HG03521 (cell line): Measurements from ENCODE around the gene MRPL17.

Source experiments
- ATAC-seq: cut with Tn5 transposase; IDR thresholded peaks from one replicate; pipeline ENCODE4 v1.9.1; 2021; ENCODE audit warnings: mild to moderate bottlenecking, moderate library complexity; ENCODE audit not compliant: unreplicated experiment

Gene MRPL17

DNA sequence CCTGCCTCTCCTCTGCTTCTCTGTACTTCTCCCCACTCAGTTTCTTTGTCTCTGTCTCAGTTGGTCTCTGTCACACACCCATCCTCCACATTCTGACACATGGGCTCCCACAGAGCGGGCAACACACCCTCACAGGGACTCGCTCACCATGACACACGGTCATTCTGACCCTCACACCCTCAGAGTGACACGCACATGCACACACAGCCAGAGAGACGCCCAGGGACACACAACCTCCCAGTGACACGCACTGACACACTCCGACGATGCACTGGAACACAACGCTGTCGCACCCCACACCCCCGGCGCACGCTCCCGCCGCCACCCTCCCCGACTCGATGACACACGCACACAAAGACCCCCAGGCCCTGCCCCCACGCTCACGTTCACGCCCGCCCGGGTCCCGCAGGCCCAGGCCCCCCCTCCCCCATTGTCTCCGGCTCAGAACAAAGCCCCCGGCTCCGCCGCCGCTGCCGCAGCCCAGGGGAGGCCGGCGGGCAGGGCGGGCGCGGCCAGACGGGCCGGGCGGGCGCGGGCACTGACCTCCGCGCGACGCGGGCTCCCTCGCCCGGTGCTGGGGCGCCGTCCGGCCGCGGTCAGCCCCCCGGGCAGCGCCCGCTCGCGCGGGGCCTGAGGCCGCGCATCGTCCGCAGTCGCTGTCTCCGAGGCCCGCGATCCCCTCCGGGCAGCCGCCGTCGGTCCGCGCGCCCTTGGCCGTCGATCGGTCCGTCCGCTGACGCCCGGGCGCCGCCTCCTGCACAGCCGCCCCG lies 27.9 kb downstream of the MRPL17 start:
- no peak for ATAC-seq

DNA sequence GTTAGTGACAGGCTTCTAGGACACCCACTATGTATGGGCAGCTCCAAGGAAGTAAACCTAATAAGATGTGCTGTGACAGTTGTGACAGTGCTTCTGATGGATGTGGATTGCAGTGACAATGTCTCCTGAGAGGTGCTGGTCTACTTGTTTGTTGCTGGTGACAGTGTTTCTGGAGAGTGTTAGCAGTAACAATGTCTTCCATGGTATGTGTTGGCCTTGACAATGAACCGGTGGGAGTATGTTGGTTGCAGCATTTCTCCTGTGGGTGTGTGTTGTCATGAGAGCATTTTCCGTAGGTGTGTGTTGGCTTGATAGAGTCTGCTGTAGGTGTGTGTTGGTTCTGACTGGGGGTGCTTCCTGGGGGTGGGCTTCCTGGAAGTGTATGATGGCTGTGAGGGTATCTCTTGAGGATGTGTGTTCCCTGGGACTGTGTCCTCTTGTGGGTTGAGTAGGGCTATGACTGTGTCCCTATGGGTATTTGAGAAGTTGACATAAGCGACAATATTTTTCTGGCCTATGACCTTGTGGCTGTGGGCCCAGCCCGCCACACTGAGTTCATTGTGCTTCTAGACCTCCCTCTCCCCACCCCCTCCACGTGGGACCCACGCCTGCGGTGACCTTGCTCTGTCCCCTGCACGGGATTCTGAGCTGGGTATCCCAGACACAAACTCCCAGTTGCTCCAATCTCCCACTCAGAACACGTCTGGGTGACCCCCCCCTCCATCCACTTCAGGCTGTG lies 28.7 kb downstream of the MRPL17 start:
- ATAC-seq: no peak

DNA sequence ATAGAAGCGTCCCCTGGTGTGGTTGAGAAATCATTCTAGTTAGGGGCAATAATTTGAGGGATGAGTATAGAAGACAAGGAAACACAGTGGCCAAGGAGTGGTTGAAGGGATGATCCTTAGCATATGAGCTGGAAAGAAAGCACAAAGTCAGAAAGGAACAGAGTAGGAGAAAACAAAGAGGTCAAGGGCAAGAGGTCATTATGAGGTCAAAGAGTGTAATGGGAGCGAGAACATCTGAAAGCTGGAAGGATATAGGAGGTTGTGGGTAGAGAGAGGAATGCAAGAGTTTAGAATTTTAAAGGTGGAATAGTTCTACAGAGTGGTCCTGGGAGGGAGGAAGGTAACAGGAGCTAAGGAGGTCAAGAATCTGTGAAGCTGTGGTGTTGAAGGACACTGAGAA lies 29.5 kb downstream of the MRPL17 start:
- ATAC-seq: no peak

DNA sequence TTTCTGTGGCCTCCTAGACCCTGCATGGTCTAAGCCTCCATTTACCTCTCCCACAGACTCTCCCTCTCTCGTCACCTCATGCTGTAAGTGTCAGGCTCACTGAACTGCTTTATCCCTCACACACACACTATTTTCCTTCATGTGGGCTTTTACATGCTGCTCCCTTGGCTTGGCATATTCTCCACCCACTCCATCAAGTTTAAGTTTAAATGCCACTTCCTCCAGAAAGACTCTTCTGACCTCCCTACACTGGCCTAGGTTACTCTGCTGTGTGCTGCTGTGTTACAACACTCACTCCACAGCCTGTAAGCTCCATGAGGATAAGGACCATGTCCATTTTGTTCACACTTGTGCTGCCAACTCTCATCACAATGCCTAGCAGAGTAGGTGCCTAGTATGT lies 30.0 kb downstream of the MRPL17 start:
- ATAC-seq: no peak

DNA sequence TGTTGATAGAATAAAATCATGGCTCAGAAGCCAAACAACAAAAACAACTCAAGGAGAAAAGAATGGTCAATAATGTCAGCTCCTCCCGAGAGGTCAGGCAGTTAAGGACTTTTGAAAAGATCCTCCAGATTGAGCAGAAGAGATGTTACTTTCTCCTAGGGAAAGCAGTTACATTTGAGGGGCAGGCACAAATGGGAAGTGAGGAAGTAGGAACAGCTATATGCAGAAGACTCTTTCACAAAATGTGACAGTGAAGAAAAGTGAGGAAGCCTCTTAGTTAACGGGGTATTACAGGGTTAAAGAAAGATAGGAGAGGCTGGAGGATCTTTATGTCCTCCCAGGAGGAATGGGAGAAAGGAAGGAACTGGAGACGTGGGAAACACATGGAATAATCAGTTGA lies 31.0 kb downstream of the MRPL17 start:
- no peak for ATAC-seq

DNA sequence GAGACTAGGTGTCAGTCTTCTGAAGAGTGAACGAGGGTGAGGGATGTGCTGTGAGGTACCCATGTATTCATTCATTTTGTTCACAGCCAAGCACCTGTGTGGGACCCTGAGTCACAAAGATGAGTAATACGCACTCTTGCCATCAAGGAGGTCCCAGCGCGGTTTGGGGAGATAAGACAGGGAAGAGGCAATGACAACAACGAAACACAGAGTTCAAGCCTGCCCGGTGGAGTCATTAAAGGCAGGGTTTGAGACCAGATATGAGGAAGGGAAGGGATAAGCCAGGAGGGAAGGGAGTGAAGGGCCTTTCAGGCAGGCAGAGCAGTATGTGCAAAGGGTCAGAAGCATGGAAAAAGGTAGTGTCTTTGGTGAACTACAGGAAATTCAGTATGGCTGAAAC lies 32.2 kb downstream of the MRPL17 start:
- no peak for ATAC-seq

DNA sequence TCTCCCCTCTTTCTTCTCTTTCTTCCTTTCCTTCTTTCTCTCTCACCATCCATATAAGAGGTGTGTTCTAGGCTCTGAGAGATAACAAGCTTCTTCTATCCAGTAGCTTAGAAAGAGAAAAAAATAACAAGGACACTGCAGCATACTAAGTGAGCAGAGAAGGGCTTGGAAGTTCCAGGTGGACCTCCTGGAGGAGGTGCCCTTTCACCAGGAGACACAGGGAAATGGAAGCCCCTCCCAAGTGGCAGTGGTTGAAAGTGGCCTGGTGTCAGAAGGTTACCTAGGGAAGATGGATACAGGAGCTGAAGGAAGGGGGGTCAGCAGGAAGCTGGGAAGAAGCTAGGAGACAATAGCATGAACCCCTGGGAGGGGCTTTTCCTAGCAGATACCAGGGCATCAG lies 33.0 kb downstream of the MRPL17 start:
- ATAC-seq: no peak

DNA sequence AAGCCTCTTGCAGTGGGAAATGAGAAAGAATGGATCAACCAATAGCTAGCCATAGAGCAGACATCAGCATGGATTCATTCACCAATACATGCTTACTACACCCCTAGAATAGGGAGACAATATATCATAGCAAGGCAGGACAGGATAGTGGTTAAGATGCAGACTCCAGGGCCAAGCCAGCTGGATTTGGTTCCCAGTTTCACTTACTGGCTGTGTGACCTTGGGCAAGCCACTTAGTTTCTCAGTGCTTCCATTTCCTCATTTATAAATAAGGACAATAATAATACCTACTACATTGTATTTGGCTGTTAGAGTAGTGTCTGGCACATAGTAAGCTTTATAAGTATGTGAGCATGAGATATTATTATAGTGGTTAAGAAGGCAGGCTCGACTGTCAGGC lies 34.6 kb downstream of the MRPL17 start:
- ATAC-seq: no peak

DNA sequence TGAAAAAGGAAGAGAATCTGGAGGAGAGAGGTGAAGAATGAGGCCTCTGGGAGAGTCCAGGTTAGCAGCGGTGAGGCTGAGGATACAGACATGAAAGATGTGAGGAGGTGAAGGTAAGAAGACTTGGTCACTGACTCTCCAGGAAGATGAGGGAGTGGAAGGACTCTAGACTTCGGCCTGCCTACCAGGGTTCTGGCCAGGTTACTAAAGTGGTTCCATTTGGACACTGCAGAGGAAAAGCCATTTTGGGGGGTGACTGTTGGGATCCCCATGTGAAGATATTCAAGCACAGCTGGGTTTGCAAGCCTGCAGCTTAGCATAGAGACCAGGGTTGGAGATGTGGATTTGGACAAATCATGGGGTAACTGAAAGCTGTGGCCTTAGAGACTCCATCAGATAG lies 35.3 kb downstream of the MRPL17 start:
- no peak for ATAC-seq

DNA sequence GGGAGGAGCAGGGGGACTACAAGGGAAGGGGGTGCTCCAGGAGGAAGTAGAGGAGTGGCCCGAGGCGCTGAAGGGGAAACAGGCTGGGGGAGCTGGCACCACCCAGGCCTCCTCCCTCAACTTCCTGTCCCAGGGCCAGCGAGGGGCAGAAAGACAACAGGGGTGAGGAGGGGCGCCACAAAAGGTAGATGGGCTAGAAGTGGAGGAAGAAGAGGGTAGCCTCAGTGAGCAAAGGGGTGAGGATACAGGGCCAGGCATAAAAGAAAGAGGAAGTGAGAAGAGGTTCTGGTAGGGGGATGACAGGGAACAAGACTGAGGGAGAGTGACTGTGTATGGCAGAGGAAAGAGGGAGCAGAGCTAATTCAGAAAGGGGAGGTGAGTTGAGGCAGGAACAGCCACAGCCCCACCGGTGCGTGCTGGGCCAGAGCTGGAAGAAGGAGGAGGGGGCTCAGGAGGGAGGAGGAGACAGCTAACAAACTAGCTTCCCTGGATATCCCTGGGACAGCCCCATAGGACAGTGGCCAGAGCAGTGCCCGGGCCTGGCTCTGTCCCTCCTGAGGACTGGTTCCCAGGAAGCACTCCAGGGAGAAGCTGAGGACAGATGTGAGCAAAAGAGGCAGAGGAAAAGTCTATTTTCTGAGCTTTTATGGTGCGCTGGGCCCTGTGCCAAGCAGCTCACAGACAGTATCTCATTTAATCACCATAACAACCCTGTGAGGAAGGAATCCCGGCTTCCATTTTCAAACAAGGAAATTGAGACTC lies 36.0 kb downstream of the MRPL17 start:
- peak; percentile 92 for ATAC-seq

DNA sequence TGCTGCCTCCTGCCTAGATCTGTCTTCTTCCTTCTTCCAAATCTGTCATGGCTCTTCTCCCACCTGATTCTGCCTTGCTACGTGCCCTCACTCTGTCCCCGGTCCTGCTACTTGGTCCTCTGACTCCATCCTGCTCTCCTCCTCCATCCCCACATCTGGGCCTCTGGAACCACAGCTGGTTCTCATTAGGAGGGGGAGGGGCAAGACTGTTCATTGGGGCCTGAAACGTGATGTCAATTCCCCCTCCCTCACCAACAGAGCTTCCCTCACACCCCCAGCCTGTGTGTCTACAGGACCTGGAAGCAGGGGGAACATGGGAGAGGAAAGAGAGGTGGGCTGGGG lies 36.6 kb downstream of the MRPL17 start:
- ATAC-seq: no peak

DNA sequence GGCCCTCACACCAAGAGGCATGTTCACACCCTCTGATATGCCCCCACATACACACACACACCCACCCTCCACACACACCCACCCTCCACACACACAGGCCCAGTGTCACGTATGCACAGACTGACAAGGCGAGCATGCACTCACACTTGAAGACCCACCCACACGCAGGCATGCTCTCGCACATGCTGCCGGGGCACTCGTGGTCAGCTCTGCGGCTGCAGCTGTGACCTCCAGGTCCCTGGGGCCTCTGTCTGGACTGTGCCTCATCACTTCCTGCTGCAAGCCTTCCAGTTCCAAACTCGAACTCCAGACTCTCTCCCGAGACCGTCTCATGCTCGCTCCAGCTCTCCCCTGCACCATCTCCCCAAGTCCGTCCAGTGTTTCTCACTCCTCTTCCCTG lies 37.1 kb downstream of the MRPL17 start:
- ATAC-seq: no peak

DNA sequence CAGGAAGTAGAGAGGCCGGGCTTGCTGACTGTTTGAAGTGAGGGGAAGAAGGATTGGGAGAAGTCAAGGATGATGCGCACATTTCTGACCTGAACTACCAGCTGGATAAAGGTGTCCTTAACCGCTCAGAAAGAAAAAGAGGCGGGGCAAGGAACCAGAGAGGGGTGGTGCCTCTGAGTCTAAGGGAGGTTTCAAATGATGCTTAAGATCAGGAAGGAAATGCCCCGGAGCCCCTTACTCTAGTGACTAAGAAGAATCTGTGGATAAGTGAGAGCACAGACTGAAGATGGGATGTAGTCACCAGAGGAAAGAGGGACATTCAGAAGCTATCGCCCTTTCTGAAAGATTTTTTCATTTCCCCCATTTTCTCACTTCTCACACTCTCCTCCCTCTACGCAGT lies 40.2 kb downstream of the MRPL17 start:
- no peak for ATAC-seq

DNA sequence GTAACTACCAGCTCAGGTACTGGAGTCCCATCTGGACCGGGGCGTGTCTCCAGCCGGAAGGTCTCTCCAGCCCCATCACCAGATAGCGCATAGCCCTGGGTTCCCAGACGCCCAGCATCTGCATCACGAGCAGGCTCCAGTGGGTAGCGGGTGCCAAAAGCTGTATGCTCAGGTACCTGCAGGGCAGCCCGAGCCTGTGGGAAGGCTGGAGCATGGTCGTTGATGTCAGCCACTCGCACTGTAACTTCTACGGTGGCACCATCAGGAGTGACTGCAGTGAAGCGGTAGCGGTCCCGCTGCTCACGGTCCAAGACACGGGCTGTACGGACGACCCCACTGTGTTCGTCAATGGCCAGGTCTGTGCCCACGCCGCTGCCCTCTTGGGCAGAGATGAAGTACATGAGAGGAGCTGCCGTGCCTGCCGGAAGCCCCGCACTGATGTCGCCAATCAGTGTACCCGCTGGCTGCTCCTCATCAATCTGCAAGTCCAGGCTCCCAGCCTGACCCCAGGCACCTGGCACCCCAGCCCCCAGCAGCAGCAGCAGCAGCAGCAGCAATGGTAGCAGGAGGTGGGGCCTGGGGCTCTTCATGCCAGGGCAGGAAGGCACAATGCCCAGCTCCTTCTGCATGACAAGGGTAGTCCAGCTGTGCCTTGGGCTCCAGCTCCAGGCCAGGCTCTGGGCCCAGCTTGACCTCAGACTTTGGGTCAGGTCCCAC lies 42.0 kb downstream of the MRPL17 start:
- no peak for ATAC-seq

DNA sequence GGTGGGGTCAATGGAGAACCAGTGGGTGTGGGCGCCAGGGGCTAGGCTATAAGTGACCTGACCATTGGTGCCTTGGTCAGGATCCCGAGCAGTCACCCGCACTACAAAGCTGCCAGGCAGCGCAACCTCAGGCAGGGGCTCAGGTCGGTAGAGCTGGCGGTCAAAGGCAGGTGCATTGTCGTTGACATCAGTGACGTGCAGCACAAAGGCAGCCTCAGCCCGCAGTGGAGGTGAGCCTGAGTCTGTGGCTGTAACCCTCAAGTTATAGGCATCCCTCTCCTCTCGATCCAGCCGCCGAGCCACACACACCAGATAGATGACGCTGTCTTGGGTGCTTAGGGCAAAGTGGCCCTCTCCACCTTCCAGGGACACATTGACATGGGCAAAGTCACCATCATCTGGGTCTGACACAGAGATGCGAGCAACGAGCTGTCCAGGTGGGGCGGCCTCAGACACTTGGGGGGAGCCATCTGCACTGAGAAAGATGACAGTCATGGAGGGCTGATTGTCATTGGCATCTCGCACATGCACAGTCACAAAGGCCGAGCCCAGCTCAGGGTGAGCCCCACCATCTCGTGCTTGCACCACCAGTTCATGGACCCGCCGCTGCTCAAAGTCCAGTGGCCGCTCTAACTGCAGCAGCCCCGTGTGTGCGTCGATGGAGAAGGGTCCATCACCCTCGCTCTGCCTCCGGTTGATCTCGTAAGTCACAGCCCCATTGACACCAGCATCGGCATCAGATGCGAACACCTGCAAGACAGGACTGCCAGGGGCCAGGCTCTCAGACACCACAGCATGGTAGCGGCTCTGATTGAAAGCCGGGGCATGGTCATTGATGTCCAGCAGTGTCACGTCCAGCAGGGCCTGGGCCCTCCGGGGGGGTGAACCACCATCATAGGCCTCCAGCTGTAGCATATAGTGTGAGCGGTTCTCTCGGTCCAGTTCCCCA lies 42.8 kb downstream of the MRPL17 start:
- ATAC-seq: no peak

DNA sequence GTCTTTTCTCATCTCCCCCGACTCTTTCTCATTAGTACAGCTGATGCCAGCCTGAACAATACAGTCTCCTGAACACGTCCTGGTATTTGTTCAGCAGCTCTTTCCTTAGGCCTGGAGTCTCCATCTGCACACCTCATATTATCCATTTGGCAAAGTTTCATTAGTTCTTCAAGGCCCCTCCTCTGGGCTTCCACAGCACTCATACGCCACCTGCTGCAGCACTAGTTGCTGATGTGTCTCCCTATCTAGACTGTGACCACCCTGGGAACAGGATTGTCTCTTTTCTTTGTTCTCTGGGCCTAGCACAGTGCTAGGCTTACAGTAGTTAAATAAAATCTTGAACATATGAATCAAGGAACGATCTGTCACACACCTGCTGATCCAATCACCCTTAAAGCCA lies 44.7 kb downstream of the MRPL17 start:
- no peak for ATAC-seq

DNA sequence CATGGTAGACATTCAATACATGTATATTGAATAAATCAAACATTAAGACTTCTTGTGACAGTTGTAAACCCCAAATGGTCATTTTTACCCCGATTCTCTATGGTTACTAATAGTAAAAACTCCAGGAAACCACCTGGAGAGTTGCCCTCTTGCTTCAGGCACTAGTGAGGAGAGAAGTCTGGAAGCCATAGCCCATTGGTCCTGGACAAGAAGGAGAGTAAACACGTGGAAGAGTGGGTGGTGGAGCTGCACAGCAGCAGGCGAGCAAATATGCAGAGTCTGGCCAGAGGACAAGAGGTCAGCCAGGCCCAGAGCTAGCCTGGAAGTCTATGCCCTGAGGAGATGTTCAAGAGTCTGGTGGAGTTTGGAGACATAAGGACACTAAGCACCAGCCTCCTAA lies 45.3 kb downstream of the MRPL17 start:
- no peak for ATAC-seq

DNA sequence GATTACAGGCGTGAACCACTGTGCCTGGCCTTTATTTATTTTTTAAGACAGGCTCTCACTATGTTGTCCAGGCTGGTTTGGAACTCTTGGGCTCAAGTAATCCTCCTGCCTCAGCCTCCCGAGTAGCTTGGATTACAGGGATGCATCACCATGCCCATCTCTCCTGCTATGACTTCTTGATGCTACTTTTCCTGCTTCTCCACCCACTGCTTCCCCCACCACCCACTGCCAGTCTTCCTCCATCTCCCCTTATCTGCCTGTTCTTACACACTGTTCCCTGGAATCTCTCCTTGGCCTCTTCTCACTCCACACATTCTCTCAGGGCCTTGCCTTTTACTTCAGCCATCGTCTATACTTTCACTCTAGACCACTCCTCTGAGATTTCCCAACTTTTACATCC lies 46.7 kb downstream of the MRPL17 start:
- no peak for ATAC-seq

DNA sequence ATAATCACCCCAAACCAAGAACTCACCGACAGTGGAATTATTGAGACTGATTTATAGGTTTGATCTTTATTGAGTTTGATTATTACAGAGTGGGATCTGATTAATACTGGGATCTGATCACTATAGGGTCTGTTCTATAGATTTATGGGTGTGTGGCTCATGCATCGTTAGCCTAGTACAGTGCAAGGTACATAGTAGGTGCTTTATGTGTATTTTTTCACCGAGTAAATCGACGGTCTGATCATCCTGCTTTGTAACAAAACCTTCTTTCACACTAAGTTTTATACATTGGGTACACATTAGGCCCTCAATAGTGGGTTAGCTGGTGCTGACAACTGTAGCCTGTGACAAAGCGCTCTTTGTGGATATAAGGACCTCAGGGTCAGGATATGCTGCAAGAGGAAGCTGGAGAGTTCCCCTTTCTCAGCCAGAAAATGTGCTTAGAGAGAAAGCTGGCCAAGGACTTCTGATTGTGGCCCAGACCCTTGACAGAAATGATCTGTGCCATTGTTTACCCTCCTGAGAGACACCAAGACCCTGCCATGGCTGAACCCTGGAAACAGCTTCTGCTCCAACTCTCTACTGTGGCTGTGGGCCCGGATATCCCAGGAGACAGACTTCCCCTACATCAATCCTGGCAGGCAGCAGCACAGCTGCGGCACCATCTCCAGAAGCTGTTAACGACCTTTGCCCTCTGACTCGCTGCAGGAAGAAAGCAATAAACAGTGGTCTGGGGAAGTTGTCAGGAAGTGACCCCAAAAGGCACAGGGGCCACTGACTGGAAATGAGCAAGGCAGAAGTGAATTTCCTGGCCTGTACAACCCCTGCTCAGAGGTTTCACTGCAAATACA lies 47.8 kb downstream of the MRPL17 start:
- no peak for ATAC-seq
